Amniotic epithelial cell (primary cell): Measurements from ENCODE around the gene SVIL.
"Not testable (repeated sequence)": the region's sequence is repeated elsewhere in the genome, so short reads cannot be mapped to it uniquely, and the experiment has no call there.

Source experiments
- DNase-seq: peaks from one replicate; pipeline ENCODE4 v3.0.0-alpha.2; 2010; ENCODE audit warnings: low read depth

The SVIL gene

DNA sequence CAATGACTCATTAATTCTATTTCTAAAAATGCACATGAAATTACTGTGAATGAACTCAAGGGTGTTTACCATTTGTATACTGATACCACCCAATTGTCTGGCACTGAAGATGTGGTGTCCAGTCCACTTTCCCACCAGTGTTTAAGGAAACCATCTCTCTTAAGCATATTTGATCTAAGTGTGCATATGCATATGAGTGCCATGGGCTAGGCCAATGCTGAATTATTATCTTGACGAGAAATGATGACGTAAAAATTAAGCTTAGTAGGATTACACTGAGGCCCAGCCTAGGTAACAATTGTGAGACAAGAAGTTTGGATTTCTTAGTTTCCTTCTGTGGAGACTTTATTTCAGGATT lies 59.7 kb downstream of the SVIL start:
- DNase-seq: no peak

DNA sequence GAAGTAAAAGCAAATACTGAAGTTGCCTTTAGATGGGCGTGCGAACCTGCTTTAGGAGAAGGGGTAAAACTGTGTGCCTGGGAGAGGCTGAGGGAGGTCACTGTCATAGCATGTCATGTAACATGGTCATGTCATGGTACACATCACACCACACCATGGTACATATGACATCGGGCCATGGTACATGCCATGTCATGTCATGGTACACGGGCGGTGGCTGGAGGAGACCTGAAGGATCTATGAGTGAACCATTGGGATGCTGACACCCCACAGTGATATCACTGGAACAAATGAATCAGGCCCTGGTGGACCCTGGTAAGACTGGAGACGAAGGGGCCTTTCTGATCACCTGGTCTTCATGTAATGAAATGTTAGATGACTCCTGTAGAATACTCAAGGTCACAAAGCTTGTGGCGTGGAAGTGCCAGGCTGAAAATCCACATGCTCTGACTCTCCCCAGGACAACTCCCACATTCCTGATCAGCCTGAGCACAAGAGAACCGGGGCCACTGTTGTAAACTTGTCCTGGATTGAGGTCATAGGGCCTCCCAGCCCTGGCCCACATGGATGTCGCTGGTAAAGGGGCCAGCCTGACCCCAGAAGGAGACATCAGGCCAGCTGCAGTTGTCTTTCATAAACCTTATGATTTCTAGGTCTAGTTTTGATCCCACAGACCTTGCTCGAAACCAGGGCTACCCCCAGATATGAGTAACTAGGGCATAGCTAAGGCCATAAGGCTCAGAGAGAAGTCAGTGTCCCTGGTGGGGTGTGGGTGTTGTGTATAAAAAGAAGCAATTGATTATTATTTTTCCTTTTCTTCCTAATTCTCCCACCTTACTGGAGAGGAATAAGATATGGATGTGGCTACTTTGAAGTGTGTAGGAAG lies 60.3 kb downstream of the SVIL start:
- not testable (repeated sequence) for DNase-seq

DNA sequence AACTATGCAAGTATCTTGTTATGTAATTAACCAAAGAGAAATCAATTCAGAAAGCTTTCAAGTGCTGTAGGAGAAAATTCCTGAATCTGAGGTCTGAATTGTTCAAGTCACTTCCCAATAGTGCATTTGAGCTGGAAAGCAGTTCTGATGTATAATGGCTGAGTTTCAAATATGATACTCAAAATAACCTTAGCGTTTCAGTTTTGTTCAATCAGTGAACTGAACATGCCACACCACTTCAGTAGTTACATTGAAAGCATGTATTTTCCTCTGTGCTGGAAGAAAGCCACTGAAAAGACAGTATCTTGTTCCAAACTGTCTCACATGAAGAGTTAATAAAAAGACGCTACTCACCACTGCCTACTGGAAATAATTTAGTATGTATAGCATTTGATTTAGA lies 64.5 kb downstream of the SVIL start:
- DNase-seq: not testable (repeated sequence)

DNA sequence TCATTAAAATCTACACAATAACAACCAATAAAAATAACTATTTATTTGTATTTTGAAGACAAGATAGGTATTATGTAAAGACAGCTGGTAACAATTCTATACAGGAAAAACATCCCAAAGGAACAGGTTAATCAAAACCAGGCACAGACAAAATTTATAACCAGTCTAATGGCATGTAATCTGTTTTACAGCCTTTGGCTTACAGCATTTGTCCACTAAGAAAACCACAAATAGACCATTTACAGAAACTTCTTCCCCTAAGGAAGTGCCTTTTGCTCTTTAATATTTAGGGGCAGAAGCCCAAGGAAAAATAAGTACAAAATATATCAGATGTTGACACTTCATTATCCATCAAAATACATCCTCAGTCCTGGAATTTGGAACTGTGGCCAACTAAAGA lies 65.0 kb downstream of the SVIL start:
- DNase-seq: no peak

DNA sequence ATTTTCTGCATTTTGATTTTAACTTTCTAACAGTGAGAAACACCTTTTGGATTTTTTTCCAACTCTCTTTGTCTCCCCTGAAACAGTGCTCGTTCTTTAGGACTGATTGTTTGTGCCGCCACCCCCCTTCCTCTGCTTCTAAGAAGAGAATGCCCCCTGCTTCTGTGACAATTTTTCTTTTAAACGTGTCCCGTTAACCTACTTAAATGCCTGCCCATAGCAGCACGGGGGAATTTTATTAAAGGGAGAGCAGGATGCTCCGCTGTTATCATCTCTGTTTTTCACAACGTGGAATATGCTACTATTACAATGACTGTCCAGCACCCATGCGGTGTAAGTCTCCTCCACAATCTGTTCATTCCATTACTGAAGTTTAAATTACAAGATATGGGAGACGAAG lies 67.8 kb downstream of the SVIL start:
- no peak for DNase-seq

DNA sequence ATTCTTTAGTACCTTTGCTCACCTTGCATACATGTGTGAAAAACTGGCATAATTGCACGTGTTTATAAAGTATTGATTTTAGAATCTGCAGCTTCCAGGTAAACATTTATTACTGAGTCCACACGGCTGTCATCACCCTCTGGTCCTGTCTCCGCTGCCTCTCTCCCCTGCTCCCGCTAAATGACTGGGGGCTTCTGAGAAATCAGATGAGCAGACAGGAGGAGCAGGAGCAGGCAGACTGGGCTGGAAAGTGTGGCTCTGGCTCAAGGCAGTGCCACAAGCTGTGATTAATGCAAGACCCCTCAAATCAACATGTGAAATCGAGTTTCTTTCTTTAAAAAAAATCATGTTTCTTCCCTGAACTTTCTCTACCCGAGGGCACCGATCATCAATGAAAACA lies 68.6 kb downstream of the SVIL start:
- not testable (repeated sequence) for DNase-seq

DNA sequence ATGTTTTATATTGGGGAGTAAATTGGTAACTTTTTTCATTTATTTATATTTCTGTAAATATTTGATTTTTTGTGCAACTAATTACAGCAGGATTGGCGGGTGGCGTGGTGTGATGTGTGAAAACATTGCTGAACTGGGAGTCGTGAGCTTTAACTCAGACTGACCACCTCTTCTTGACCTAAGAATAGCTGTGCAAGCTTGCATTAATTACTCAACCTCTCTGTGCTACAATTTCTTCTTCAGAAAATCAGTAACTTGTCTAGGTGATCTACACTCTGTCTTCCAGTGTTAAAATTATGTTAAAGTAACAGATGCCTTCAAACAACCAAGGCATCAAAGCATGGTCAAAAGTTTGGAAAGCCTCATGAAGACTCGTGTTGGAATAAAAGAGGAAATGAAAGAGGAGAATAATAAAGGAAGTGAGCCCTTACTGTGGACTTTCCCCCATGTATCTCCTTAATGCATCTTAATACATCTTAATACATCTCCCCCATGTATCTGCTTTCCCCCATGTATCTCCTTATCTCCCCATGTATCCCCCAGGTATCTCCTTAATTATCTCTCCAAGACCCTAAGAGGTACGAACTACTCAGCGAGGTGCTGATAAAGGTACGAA lies 71.2 kb downstream of the SVIL start:
- no peak for DNase-seq

DNA sequence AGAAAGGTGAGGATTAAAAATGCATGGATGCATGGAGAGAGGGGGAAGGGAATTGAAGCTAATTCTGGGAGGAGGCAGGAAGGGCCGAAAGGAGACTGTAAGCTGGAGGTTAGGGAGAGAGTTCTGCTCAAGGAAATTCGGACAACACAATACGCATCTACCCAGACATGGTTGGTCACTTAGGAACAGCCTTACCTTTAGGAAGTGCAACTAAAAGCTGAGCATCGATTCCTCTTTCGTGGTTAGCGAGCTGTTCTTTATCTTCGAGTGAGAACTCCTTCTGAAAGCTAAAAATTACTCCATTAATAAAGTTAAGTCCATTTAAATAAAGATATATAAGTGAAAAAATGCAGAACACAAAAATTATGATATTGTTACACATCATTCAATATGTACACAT lies 71.8 kb downstream of the SVIL start:
- DNase-seq: not testable (repeated sequence)

DNA sequence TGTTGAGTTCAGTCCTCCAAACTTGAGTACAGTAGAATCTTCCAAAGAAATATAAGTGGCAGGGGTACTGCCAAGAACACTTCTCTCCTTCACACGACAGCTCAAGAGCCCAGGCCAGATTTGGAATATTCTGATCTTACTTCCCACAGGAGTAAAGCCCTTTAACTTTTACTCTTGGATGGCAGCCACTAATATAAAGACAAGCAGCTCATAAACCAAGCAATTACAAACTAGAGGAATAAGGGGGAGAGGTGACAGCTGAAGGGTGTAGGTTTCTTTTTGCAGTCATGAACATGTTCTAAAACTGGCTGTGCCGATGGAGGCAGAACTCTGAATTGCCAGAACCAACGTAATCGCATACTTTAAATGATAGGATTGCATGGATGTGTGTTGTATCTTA lies 74.8 kb downstream of the SVIL start:
- no peak for DNase-seq

DNA sequence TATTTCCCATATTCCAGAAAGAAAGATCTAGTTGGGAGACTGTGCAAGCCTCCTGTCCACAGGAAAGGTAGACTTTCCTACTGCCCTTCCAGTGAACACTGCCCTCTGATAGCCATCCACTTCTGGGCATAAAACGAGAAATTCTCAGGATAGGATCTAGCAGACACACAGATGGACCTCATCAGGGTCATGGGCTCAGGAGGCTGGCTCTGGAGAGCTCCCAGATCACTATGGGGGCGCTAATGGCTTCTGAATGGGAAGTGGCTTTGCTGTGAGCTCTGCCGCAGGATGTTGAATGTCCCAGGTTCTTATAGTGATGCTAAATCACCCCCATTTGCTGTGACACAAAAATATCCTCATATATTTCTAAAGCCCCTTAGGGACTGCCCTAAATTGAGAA lies 77.1 kb downstream of the SVIL start:
- no peak for DNase-seq

DNA sequence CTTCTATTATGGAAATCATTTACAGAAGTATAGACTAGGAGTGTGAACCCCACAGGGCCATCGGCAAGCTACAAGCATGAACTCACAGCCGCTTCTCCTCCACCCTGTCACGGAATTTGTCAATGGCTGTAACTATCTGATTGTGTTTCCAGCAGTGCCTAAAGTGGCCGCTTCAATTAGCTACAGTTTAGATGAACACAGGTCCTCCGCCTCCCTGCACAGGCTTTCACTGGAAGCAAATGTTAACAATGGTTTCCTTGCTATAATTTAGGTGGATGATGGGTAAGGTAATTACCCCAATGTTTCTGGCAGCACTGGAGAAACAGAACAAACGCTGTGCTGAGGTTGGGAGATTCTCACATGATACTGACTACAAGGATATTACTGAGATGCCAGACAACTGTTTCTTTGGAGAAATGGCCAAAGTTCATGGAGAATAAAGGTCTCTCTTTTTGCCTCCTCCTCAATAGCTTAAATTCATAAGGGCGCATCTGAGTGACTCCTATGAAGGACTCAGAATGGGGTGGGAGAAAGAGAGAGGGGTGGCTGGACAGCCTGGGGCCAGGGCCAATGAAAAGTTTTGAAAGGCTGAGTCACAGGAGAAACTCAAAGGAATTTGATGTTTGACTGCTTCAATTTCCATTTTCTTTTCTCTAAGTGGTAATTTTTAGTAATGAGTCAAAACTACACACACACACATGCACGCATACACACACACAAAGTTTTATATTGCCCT lies 78.9 kb downstream of the SVIL start:
- DNase-seq: no peak

DNA sequence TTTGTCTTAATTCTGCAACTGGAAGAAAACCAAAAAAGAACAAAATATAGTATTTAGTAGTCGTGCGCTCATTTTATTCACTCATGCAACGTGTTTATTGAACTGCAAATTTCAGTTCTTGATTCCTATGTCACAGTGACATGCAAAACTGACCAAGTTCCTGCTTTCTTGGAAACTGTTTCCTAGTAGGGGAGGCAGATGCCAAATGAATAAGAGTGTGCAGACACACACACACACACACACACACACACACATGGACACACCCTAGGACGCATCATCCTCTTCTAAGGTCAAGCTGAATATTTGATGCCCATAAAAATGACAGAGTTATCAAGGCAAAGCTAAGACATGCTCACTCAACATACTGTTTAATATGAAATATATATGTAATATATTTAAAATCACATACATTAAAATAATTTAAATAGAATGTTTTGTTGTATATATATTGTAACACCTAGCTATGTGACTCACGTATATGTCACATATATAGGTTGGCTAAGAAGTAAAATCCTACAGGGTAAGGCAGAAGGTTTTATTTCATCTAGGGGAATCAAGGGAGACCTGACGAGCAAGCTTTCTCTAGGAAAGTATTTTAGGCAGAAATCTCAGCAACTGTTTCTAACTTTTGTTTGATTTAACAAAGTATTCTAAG lies 79.6 kb downstream of the SVIL start:
- no peak for DNase-seq

DNA sequence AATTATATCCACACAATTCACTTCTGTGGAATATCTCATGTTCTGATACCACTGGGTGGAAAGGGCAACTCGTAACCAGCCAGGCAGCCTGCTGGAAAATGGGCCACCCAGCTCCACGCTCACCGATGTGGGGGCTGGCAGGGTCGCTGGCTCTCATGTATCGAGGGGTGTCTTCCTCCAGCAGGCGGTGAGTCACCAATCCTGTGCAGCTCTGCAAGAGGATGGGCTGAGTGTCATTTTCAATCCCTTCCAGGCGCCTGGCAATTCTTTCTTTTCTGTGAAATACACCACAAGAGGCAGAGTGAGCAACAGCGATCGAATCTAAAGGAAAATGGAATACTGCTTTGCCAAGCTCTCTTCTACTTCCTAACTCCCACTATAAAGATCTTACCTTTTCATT lies 80.1 kb downstream of the SVIL start:
- DNase-seq: no peak

DNA sequence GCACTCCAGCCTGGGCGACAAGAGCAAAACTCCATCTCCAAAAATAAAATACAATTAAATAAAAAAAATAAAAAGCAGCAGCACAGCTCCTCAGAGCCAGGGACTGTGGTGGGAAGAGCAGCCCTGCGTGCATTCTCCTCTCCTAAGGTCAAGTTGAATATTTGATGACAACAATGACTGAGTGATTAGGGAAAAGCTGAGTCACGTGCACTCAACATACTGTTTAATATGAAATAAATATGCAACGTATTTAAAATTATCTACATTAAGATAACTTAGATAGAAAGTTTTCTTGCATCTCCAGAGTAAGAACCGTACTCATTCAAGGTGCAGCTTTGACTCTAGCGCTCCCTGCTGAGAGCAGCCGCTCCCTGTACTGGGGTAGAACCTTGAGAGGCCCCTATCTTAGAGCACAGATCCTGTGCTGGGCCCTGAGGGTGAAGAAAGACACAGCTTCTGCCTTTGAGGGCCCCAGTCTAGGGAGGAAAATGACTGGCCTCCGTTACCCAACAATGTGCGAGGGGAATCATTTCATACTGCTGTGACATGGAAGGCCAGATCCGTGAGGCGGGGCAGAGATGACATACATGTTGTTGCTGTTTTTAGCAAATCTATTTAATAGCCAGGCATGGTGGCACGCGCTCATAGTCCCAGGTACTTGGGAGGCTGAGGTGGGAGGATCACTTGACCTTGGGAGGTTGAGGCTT lies 81.1 kb downstream of the SVIL start:
- no peak for DNase-seq

DNA sequence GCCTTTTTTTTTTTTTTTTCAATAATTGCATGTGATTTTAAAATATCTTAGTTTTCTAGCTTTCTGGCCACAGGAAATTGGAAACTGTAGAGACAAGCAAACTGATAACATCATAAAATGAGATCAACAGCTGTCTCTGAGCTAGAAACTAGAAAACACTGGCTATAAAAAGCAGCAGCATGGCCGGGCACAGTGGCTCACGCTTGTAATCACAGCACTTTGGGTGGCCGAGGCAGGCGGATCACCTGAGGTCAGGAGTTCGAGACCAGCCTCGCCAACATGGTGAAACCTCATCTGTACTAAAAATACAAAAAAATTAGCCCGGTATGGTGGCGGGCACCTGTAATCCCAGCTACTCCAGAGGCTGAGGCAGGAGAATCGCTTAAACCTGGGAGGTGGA lies 81.7 kb downstream of the SVIL start:
- DNase-seq: not testable (repeated sequence)

DNA sequence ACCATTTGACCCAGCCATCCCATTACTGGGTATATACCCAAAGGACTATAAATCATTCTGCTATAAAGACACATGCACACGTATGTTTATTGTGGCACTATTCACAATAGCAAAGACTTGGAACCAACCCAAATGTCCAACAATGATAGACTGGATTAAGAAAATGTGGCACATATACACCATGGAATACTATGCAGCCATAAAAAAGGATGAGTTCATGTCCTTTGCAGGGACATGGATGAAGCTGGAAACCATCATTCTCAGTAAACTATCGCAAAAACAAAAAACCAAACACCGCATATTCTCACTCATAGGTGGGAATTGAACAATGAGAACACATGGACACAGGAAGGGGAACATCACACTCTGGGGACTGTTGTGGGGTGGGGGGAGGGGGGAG lies 85.3 kb downstream of the SVIL start:
- not testable (repeated sequence) for DNase-seq

DNA sequence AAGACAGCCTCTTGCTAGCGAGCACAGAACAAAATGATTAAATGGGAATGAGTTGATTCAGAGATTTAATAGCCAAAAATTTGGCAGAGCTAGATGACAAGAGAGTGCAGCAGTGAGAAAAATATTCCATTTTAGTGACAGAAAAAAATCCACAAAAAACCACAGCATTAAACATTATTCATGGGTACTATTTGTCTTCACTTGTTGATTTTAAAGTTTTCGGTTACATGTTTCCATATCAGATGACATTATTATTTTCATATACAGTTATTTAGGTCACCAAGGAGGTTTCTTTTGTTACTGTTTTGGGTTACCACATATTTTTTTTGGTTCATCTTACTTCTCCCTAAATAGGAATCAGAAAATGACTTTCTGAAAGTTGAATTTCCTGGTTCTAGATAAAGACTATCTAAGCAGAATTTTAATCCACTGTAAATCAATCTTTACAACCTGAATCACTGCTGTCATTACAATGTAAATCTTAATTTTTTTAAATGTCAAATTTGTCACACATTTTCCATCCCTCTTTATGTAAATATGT lies 87.9 kb downstream of the SVIL start:
- DNase-seq: no peak

DNA sequence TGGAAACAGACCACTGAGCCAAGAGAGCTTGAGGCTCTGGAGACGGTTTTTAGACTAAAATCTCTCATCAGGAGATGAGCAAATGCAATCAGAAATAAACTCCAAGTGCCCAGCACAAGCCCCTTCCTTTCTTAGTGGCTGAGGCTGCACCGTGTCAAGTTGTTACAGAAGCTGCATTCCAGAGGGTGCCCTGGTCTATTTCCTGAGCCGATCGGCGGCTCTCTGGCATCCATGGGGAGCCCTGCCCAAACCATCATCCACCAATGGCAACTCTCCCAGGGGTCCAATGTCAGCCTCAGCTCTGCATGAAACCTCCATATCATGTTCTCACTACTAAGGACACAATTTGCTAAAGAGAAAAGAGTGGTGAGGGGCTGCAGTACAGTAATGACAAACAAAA lies 89.6 kb downstream of the SVIL start:
- no peak for DNase-seq

DNA sequence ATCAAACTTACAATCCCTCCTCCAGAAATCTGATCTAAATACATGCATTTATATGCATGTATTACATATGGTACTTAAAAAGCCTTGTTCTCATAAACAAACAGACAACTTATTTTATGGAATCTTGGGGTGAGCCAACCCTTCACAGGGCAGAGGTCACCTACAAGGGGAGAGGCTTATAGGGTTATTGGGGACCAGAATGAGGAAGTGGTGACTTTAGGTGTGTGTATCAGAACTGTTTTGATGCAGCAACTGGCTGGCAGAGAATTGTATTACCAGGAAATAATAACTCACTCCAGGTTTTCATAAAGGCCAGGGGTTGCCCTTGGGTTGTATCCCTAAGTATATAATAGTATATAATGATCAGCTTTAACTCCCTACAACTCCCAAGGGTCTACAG lies 91.1 kb downstream of the SVIL start:
- DNase-seq: no peak

DNA sequence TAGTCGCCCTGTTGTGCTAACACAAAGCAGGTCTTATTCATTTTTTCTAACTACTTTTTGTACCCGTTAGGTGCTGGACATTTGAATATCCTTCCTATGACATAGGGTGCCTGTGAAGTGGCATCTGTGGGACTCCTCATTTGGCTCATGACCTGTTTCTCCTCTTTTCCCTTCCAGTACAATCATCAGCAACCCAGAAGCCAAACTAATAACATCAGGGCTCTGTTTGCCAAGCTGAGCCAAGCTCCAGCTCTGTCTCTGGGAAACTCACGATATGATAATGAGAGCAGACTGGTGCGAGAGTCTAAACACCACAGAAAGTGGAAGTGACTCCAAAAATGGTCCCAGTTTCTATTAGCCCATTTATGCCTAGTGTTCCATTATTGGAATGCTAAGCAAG lies 92.0 kb downstream of the SVIL start:
- no peak for DNase-seq

DNA sequence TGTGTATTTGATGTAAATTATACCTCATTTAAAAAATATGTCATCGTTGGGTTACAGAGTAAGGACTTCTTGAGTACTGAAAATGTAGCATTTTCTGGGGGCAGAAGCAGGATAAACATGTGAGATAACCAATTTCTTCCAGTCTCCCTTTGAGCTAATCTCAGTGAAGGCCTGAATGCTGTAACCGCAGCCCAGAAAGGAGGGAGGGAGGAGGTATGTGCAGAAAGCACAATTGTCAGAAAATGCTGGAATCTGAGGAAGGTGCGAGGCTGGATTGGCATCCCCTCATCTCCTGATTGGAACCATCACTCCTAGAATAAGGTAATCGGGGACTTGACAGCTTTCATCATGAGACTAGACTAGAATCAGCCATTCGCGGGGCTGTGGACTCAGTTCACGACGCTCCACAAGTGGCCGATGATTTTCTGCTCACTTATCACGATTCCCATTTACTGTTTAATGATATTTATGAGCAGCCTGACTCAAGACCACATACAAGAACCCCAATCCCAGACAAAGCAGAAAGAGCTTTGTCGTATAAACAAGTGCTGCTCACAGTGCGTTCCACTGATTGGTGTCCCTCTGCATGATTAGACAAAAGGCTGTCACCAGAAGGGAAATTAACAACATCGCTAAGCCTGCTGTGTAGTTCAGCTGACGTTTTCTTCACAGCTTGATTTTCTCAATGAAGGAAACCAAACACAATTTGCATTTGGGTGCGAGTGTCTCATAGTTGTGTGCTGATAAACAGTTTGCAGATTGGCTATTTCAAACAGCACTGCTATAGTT lies 93.2 kb downstream of the SVIL start:
- no peak for DNase-seq
